Loucy (cell line): ENCODE data around the gene KCTD8.

ENCODE experiments used
- H2AFZ ChIP-seq: fragments of 200-600 bp; sonication (generic); 2 replicates; pipeline ENCODE4 v1.6.0; 2016; ENCODE audit warnings: antibody characterized with exemption, mild to moderate bottlenecking, low read length, moderate library complexity
- H3F3A ChIP-seq: fragments of 200-600 bp; 2 replicates; pipeline ENCODE4 v1.6.0; 2016; ENCODE audit warnings: antibody characterized with exemption, low read depth, mild to moderate bottlenecking
- H3K27me3 ChIP-seq: fragments of 200-600 bp; sonication (generic); 2 replicates; pipeline ENCODE4 v1.6.1; 2014; ENCODE audit warnings: low read length, mild to moderate bottlenecking; ENCODE audit not compliant: insufficient read depth, poor library complexity, severe bottlenecking
- H3K36me3 ChIP-seq: fragments of 200-600 bp; sonication (generic); 2 replicates; pipeline ENCODE4 v1.6.1; 2016; ENCODE audit warnings: low read length; ENCODE audit not compliant: insufficient read depth
- H3K4me1 ChIP-seq: fragments of 200-600 bp; sonication (generic); 2 replicates; pipeline ENCODE4 v1.5.1; 2014; ENCODE audit warnings: low read length, mild to moderate bottlenecking; ENCODE audit not compliant: insufficient read depth, poor library complexity, severe bottlenecking
- H3K4me2 ChIP-seq: fragments of 200-600 bp; sonication (generic); 2 replicates; pipeline ENCODE4 v1.6.0; 2014; ENCODE audit warnings: antibody characterized with exemption, low read length, low read depth, mild to moderate bottlenecking; ENCODE audit not compliant: poor library complexity, severe bottlenecking
- H3K4me3 ChIP-seq: fragments of 200-600 bp; sonication (generic); 2 replicates; pipeline ENCODE4 v1.5.1; 2014; ENCODE audit warnings: low read length, mild to moderate bottlenecking, mixed read lengths; ENCODE audit not compliant: poor library complexity, severe bottlenecking
- H3K79me2 ChIP-seq: fragments of 200-600 bp; sonication (generic); 2 replicates; pipeline ENCODE4 v1.6.1; 2014; ENCODE audit warnings: low read length; ENCODE audit not compliant: insufficient read depth
- H3K9ac ChIP-seq: fragments of 200-600 bp; sonication (generic); 2 replicates; pipeline ENCODE4 v1.6.0; 2014; ENCODE audit warnings: mild to moderate bottlenecking, low read depth, low read length, moderate library complexity; ENCODE audit not compliant: poor library complexity, severe bottlenecking
- H3K9me2 ChIP-seq: fragments of 200-600 bp; sonication (generic); replicated peaks from 2 replicates; pipeline ENCODE4 v1.6.1; 2016; ENCODE audit warnings: low read depth, low read length, mixed read lengths
- H3K9me3 ChIP-seq: fragments of 200-600 bp; sonication (generic); 2 replicates; pipeline ENCODE4 v1.6.1; 2014; ENCODE audit warnings: mild to moderate bottlenecking, antibody characterized with exemption, low read length, low read depth; ENCODE audit not compliant: insufficient read depth
- H4K20me1 ChIP-seq: fragments of 200-600 bp; sonication (generic); 2 replicates; pipeline ENCODE4 v1.6.0; 2014; ENCODE audit warnings: antibody characterized with exemption, low read length, mild to moderate bottlenecking; ENCODE audit not compliant: insufficient read depth, poor library complexity, severe bottlenecking
- CTCF ChIP-seq: fragments of 200-600 bp; sonication (generic); conservative IDR thresholded peaks from 2 replicates; pipeline ENCODE4 v1.5.1; 2014; ENCODE audit warnings: mild to moderate bottlenecking, antibody characterized with exemption, low read length
- EZH2phosphoT487 ChIP-seq: fragments of 200-600 bp; IDR thresholded peaks from 2 replicates; pipeline ENCODE4 v1.6.1; 2018; ENCODE audit warnings: antibody characterized with exemption, mild to moderate bottlenecking, moderate library complexity, borderline replicate concordance

Gene KCTD8

GRCh38 chr4:44150091-44150576 is 298.5 kb downstream of the KCTD8 start:
- Histone ChIP-seq H3K27me3 (no peaks in the 10 kb centered on the region), H3F3A (no peaks in the 10 kb centered on the region), H2AFZ (no peak overlapping the region), H3K9ac (no peak overlapping the region), H3K79me2 (no peaks in the 10 kb centered on the region), H4K20me1 (no peaks in the 10 kb centered on the region), H3K4me1 (no peaks in the 10 kb centered on the region), H3K36me3 (no peaks in the 10 kb centered on the region), H3K4me2 (no peak overlapping the region), H3K9me2 (no peaks in the 10 kb centered on the region), H3K9me3 (no peaks in the 10 kb centered on the region), H3K4me3 (no peak overlapping the region)
- TF ChIP-seq EZH2phosphoT487 (no peak), CTCF (no peak)

GRCh38 chr4:44149282-44149681 is 299.3 kb downstream of the KCTD8 start:
- no peaks in the 10 kb centered on the region for H3K9me2 ChIP-seq
- H3K9ac ChIP-seq: no peak overlapping the region
- no peaks in the 10 kb centered on the region for H3K79me2 ChIP-seq
- H3K9me3 ChIP-seq: no peaks in the 10 kb centered on the region
- H3F3A ChIP-seq: no peaks in the 10 kb centered on the region
- no peak for TF ChIP-seq CTCF
- TF ChIP-seq EZH2phosphoT487: no peak
- H4K20me1 ChIP-seq: no peaks in the 10 kb centered on the region
- H3K4me1 ChIP-seq: no peaks in the 10 kb centered on the region
- no peaks in the 10 kb centered on the region for H3K36me3 ChIP-seq
- H3K4me2 ChIP-seq: no peak overlapping the region
- H2AFZ ChIP-seq: no peak overlapping the region
- no peak overlapping the region for H3K4me3 ChIP-seq
- H3K27me3 ChIP-seq: no peaks in the 10 kb centered on the region

- H3K27me3 ChIP-seq: no peaks in the 10 kb centered on the region
- no peaks in the 10 kb centered on the region for H3K36me3 ChIP-seq
- H4K20me1 ChIP-seq: no peaks in the 10 kb centered on the region
- no peaks in the 10 kb centered on the region for H3K79me2 ChIP-seq
- no peaks in the 10 kb centered on the region for H3F3A ChIP-seq
- H3K4me3 ChIP-seq: no peak overlapping the region
- no peaks in the 10 kb centered on the region for H3K4me1 ChIP-seq
- no peak for TF ChIP-seq EZH2phosphoT487
- no peak for TF ChIP-seq CTCF
- no peak overlapping the region for H3K4me2 ChIP-seq
- no peaks in the 10 kb centered on the region for H3K9me2 ChIP-seq
- H3K9me3 ChIP-seq: no peaks in the 10 kb centered on the region
- no peak overlapping the region for H2AFZ ChIP-seq
- H3K9ac ChIP-seq: no peak overlapping the region
Observed at GRCh38 chr4:44147571-44148075, 301.0 kb downstream of the KCTD8 start.
